Fibroblast of pulmonary artery (primary cell): ENCODE data around the gene NRF1.
"Not testable (repeated sequence)": the region's sequence is repeated elsewhere in the genome, so short reads cannot be mapped to it uniquely, and the experiment has no call there.

Experiments used
- DNase-seq: peaks from one replicate; pipeline ENCODE4 v3.0.0-alpha.2; 2010; ENCODE audit warnings: low read depth
- H3K4me3 ChIP-seq: replicated peaks from 2 replicates; pipeline ENCODE4 v1.5.1; 2011; ENCODE audit warnings: low read depth, mild to moderate bottlenecking, control low read depth, low read length, moderate library complexity
- TF ChIP-seq, protein P1 (sequence below): IDR thresholded peaks from 2 replicates; pipeline ENCODE4 v1.5.1; 2011; ENCODE audit warnings: mild to moderate bottlenecking, control low read depth, low read length, inconsistent platforms; ENCODE audit errors: missing control alignments

NRF1 gene

DNA sequence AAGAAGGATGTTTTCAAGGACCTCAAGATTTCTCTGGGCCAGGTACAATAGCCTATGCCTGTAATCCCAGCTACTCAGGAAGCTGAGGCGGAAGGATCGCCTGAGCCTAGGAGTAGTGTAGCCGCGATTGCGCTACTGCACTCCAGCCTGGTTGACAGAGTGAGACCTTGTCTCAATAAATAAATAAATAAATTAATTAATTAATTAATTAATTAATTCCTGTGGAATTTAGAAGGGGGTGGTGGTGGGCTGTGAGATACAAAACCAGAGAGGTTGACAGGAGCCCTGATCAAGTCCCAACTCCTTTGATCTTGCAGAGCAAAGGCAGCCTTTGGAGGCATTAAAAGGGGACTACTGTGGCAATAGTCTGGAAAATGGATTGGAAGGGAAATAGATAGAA, 39.3 kb upstream of the NRF1 start:
- no peak for DNase-seq
- H3K4me3 ChIP-seq = no peak overlapping the region
- TF ChIP-seq, protein P1, sequence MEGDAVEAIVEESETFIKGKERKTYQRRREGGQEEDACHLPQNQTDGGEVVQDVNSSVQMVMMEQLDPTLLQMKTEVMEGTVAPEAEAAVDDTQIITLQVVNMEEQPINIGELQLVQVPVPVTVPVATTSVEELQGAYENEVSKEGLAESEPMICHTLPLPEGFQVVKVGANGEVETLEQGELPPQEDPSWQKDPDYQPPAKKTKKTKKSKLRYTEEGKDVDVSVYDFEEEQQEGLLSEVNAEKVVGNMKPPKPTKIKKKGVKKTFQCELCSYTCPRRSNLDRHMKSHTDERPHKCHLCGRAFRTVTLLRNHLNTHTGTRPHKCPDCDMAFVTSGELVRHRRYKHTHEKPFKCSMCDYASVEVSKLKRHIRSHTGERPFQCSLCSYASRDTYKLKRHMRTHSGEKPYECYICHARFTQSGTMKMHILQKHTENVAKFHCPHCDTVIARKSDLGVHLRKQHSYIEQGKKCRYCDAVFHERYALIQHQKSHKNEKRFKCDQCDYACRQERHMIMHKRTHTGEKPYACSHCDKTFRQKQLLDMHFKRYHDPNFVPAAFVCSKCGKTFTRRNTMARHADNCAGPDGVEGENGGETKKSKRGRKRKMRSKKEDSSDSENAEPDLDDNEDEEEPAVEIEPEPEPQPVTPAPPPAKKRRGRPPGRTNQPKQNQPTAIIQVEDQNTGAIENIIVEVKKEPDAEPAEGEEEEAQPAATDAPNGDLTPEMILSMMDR = no peak

DNA sequence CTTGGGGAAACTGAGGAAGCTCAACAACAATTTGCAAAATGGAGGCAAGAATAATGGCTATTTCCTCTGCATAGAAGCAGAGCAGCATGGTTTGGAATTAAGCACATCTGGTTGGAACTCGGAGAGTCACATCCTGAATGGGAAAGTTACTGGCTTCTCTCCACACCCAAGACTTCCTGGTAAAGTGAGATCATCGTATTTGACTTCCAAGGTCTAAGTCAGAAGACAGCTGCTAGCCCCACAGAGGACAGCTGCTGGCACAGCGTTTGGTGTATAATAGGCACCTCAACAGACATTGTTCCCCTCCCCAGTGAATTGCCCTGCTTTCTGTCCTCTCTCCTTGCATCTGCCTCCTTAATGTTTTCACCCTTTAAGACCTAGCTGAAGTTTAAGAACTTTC, 37.0 kb upstream of the NRF1 start:
- peak; percentile 88 for DNase-seq
- H3K4me3 ChIP-seq = no peak overlapping the region
- TF ChIP-seq, protein P1 = no peak

DNA sequence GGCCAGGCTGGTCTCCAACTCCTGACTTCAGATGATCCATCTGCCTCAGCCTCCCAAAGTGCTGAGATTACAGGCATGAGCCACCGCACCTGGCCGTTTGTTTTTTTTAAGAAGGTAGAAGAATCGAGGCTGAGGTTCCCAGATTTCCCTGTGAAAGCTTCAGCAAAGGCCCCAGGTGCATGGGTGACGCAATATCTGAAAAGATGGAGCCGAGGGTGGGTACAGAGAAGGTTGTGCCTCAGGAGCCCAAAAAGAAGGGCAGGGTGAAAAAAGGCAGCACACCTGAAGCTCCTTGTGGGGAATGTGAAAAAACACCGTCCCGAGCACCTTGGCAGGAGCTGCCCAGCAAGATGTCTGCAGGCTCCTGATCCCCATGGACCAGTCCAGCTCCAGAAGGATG, 35.8 kb upstream of the NRF1 start:
- no peak for DNase-seq
- TF ChIP-seq, protein P1 = no peak
- H3K4me3 ChIP-seq = no peak overlapping the region

DNA sequence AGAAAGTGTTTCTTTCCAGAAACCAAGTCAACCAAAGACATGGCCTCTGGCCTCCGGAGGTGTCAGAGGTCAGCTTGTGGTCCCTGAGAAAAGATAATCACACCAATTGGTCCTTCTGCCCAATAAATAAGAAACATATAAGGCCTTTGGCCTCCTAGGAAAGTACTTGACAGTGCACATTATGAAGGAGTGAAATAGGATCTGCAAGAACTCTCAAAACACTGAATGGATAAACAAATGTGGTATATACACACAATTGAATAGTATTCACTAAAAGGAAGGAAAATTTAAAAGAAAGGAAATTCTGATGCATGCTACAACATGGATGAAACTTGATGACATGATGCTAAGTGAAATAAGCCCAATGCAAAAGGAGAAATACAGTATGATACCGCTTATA, 35.4 kb upstream of the NRF1 start:
- H3K4me3 ChIP-seq = no peak overlapping the region
- no peak for DNase-seq
- TF ChIP-seq, protein P1 = no peak

DNA sequence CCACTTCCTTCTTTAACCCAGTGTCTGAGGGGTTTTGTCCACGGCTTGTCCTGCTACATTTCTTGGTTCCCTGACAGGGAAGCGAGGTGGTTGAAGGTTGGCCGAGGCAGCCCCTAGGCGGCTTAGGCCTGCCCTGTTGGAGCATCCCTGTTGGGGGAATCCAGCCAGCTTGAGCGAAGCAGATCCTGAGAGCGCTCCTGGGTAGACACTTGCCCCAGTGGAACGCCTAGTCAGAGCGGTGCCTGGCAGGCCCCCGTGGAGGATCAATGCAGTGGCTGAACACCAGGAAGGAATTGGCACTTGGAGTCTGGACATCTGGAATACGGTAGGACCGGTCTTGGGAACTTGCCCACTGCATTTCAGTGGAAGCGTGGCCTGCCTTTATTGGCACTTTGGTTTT, 32.7 kb upstream of the NRF1 start:
- TF ChIP-seq, protein P1 = no peak
- no peak for DNase-seq

DNA sequence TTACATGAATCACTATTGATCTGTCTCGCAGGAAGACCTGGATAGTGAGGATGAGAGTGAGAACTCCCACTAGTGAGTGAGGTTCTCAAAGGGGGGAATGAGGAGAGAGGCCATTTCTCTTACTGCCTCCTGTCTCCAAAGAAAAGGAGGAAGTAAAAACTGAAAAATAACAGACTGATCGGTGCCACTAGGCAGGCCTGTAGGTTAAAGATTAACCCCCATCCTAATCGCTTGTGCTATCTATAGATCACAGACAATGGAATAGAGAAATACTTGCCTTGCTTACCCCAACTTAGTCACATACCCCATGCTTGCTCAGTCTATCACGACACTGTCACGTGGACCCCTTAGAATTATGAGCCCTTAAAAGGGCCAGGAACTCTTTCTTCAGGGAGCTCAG, 25.3 kb upstream of the NRF1 start:
- H3K4me3 ChIP-seq, DNase-seq: not testable (repeated sequence)

More for the DNA sequence above, 32.7 kb upstream of the NRF1 start:
- H3K4me3 ChIP-seq = no peak overlapping the region

DNA sequence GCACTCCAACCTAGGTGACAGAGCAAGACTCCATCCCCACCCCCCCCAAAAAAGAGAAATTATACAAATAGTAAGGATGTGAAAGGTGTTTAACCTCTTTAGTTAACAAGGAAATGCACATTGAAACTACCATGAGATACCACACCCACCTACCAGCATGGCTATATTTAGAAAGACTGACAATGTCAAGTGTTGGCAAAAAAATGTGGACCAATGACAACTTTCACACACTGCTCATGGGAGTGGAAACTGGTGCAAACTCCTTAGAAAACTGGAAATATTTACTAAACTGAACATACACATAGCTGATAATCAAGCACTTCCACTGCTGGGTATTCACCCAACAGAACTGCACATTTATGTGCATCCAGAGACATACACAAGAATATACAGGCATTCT, 23.3 kb upstream of the NRF1 start:
- no peak overlapping the region for H3K4me3 ChIP-seq
- TF ChIP-seq, protein P1 = no peak
- DNase-seq = no peak

DNA sequence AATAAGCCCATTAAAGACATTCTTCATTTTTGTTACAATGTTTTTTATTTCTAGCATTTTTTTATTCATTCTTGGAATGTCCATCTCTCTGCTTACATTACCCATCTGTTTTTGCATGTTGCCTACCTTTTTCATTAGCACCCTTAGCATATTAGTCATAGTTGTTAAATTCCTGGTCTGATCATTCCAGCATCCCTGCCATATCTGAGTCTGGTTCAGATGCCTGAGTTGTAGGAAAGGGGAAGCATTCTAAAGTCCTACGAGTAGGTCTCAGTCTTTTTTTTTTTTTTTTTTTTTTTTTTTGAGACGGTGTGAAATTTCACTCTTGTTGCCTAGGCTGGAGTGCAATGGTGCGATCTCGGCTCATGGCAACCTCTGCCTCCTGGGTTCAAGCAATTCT, 19.7 kb upstream of the NRF1 start:
- H3K4me3 ChIP-seq = no peak overlapping the region
- TF ChIP-seq, protein P1 = no peak
- DNase-seq = no peak

DNA sequence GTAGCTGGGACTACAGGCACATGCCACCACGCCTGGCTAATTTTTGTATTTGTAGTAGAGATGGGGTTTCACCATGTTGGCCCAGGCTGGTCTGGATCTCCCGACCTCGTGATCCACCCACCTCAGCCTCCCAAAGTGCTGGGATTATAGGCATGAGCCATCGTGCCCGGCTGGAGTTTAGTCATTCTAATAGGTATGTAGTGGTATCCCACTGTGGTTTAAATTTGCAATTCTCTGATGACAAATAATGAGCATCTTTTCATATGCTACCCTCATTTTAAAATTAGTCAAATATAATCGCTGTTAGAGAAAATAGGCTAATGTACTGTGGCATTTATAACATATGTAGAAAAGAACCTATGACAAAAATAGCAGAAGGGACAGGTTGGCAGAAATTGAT, 15.1 kb upstream of the NRF1 start:
- DNase-seq, H3K4me3 ChIP-seq: not testable (repeated sequence)
